Activated CD4-positive, alpha-beta memory T cell treated with anti-CD3 and anti-CD28 coated beads for 36 hours (primary cell): ENCODE measurements around the gene KRT8. TPM values are rescaled to one million over a fixed set of nuclear protein-coding genes. Genes with fewer than 3 reads are reported as not detected.
"Not testable (repeated sequence)": the region's sequence is repeated elsewhere in the genome, so short reads cannot be mapped to it uniquely, and the experiment has no call there.

Source experiments
- CTCF ChIA-PET: fragments of 350-600 bp; sonication (Branson Sonifier 250); formaldehyde crosslinking; loops from one replicate; lab custom pipeline; 2021; ENCODE audit warnings: antibody characterized with exemption, inconsistent platforms; lab: Charles Lee
- POLR2A ChIA-PET: fragments of 350-600 bp; sonication (Branson Sonifier 250); formaldehyde crosslinking; loops from one replicate; lab custom pipeline; 2021; ENCODE audit warnings: antibody characterized with exemption; lab: Charles Lee
- DNase-seq: peaks from one replicate; pipeline ENCODE4 v3.0.0-alpha.2; 2020
- H3K27ac Mint-ChIP-seq: one replicate; pipeline ENCODE4 v1.8.0; 2021; ENCODE audit warnings: mixed read lengths
- H3K27me3 Mint-ChIP-seq: one replicate; pipeline ENCODE4 v1.8.0; 2021; ENCODE audit warnings: mixed read lengths
- H3K36me3 Mint-ChIP-seq: one replicate; pipeline ENCODE4 v1.8.0; 2021; ENCODE audit warnings: mixed read lengths
- H3K4me1 Mint-ChIP-seq: one replicate; pipeline ENCODE4 v1.8.0; 2021; ENCODE audit warnings: low read depth, mixed read lengths
- H3K4me3 Mint-ChIP-seq: one replicate; pipeline ENCODE4 v1.8.0; 2021; ENCODE audit warnings: mild to moderate bottlenecking, mixed read lengths
- H3K9me3 Mint-ChIP-seq: one replicate; pipeline ENCODE4 v1.8.0; 2021; ENCODE audit warnings: mixed read lengths
- intact Hi-C: fragments of 100-400 bp; cut with micrococcal nuclease; formaldehyde crosslinking; loops from one replicate; pipeline ENCODE4 v1.15.1; 2023
- total RNA-seq, 2 experiments: library from RNA; stranded (reverse); gene quantifications; one replicate each; pipeline ENCODE4 v1.2.3, GENCODE V29; 2021

KRT8 gene
- total RNA-seq: under 1 TPM; 0.51 to 0.67 TPM

- H3K9me3 Mint-ChIP-seq, POLR2A ChIA-PET, H3K36me3 Mint-ChIP-seq, H3K27ac Mint-ChIP-seq, H3K4me1 Mint-ChIP-seq, intact Hi-C loops, DNase-seq, H3K27me3 Mint-ChIP-seq: not testable (repeated sequence)
- CTCF ChIA-PET: interaction anchor here (0.7 to 2.6 kb wide), 2 partner anchors 11 to 20 kb away, joined by 3 to 11 read pairs; no protein-coding TSS in a partner anchor
- peak within 1 kb of the TSS; percentile 61 for H3K4me3 Mint-ChIP-seq
These were observed at the start of gene KRT8 for GRCh38 chr12:52904509-52905300. Gene KRT8, minus strand, starts transcription at chr12:52905076. Its CDS starts 95 bp downstream, at chr12:52904981.

GRCh38 chr12:52953181-52953841 lies 48.4 kb upstream of the KRT8 start:
- Mint-ChIP-seq H3K27me3 (no peaks in the 10 kb centered on the region), H3K27ac (no peak overlapping the region), H3K36me3 (no peaks in the 10 kb centered on the region), H3K9me3 (no peaks in the 10 kb centered on the region), H3K4me3 (no peak overlapping the region), H3K4me1 (peaks cover 3% of the 10 kb centered on the region)
- ChIA-PET CTCF (no interaction called here), POLR2A (no interaction called here)
- DNase-seq: no peak
- intact Hi-C loops: no loop called here

- Mint-ChIP-seq H3K36me3 (no peaks in the 10 kb centered on the region), H3K4me1 (peaks cover 3% of the 10 kb centered on the region), H3K27ac (no peak overlapping the region), H3K9me3 (no peaks in the 10 kb centered on the region), H3K4me3 (no peak overlapping the region), H3K27me3 (no peaks in the 10 kb centered on the region)
- ChIA-PET POLR2A (no interaction called here), CTCF (interaction anchor here (1.0 to 3.7 kb wide), 5 partner anchors 13 to 82 kb away, joined by 3 to 37 read pairs (median 6); no protein-coding TSS in a partner anchor)
- peak; percentile 24 for DNase-seq
- intact Hi-C loops: no loop called here
These were observed 47.4 kb upstream of the KRT8 start for GRCh38 chr12:52952076-52952801.

GRCh38 chr12:52951640-52952039 lies 46.8 kb upstream of the KRT8 start:
- Mint-ChIP-seq H3K27ac (no peak overlapping the region), H3K36me3 (no peaks in the 10 kb centered on the region), H3K27me3 (no peaks in the 10 kb centered on the region), H3K4me3 (no peak overlapping the region), H3K9me3 (no peaks in the 10 kb centered on the region), H3K4me1 (peaks cover 3% of the 10 kb centered on the region)
- ChIA-PET POLR2A (no interaction called here), CTCF (interaction anchor here (1.0 to 3.7 kb wide), 5 partner anchors 12 to 81 kb away, joined by 3 to 37 read pairs (median 6); no protein-coding TSS in a partner anchor)
- intact Hi-C loops: no loop called here
- DNase-seq: no peak

GRCh38 chr12:52951126-52951525 lies 46.2 kb upstream of the KRT8 start:
- Mint-ChIP-seq H3K4me3 (no peak overlapping the region), H3K36me3 (no peaks in the 10 kb centered on the region), H3K27ac (no peak overlapping the region), H3K9me3 (no peaks in the 10 kb centered on the region), H3K27me3 (no peaks in the 10 kb centered on the region), H3K4me1 (peaks cover 3% of the 10 kb centered on the region)
- ChIA-PET POLR2A (no interaction called here), CTCF (interaction anchor here (1.0 to 3.7 kb wide), 5 partner anchors 12 to 81 kb away, joined by 3 to 37 read pairs (median 6); no protein-coding TSS in a partner anchor)
- intact Hi-C loops: no loop called here
- DNase-seq: no peak

- H3K36me3 Mint-ChIP-seq: no peaks in the 10 kb centered on the region
- H3K27ac Mint-ChIP-seq: no peak overlapping the region
- CTCF ChIA-PET: interaction anchor here (1.5 to 3.7 kb wide), 4 partner anchors 11 to 71 kb away, joined by 3 to 37 read pairs (median 8); no protein-coding TSS in a partner anchor
- no peaks in the 10 kb centered on the region for H3K27me3 Mint-ChIP-seq
- no peak overlapping the region for H3K4me3 Mint-ChIP-seq
- DNase-seq: no peak
- intact Hi-C loops: no loop called here
- POLR2A ChIA-PET: no interaction called here
- peaks cover 3% of the 10 kb centered on the region for H3K4me1 Mint-ChIP-seq
- H3K9me3 Mint-ChIP-seq: no peaks in the 10 kb centered on the region
These were observed 45.7 kb upstream of the KRT8 start for GRCh38 chr12:52950553-52950952.

- Mint-ChIP-seq H3K36me3 (no peaks in the 10 kb centered on the region), H3K27me3 (no peaks in the 10 kb centered on the region), H3K27ac (no peak overlapping the region), H3K9me3 (no peaks in the 10 kb centered on the region), H3K4me1 (peaks cover 3% of the 10 kb centered on the region), H3K4me3 (peak overlapping the region; percentile 61)
- DNase-seq: no peak
- intact Hi-C loops: no loop called here
- CTCF ChIA-PET: interaction anchor here (2.1 to 3.7 kb wide), 2 partner anchors 65 to 70 kb away, joined by 11 to 37 read pairs; no protein-coding TSS in a partner anchor
- POLR2A ChIA-PET: no interaction called here
These were observed 44.8 kb upstream of the KRT8 start for GRCh38 chr12:52949413-52950331.

GRCh38 chr12:52947738-52948423 lies 43.0 kb upstream of the KRT8 start:
- H3K4me1 Mint-ChIP-seq: peaks cover 3% of the 10 kb centered on the region
- H3K4me3 Mint-ChIP-seq: peak overlapping the region; percentile 80
- no peaks in the 10 kb centered on the region for H3K27me3 Mint-ChIP-seq
- CTCF ChIA-PET: no interaction called here
- POLR2A ChIA-PET: no interaction called here
- intact Hi-C loops: no loop called here
- DNase-seq: no peak
- no peaks in the 10 kb centered on the region for H3K9me3 Mint-ChIP-seq
- H3K27ac Mint-ChIP-seq: no peak overlapping the region
- no peaks in the 10 kb centered on the region for H3K36me3 Mint-ChIP-seq

- Mint-ChIP-seq H3K27me3 (no peaks in the 10 kb centered on the region), H3K4me1 (peaks cover 3% of the 10 kb centered on the region), H3K9me3 (no peaks in the 10 kb centered on the region), H3K4me3 (no peak overlapping the region), H3K27ac (no peak overlapping the region), H3K36me3 (no peaks in the 10 kb centered on the region)
- no peak for DNase-seq
- POLR2A ChIA-PET: no interaction called here
- intact Hi-C loops: no loop called here
- CTCF ChIA-PET: interaction anchor here (1.0 kb wide), 1 partner anchor 619 kb away, joined by 3 read pairs; no protein-coding TSS in a partner anchor
These were observed 42.1 kb upstream of the KRT8 start for GRCh38 chr12:52946797-52947547.

GRCh38 chr12:52946334-52946733 lies 41.5 kb upstream of the KRT8 start:
- no peaks in the 10 kb centered on the region for H3K27me3 Mint-ChIP-seq
- intact Hi-C loops: no loop called here
- H3K4me1 Mint-ChIP-seq: peaks cover 3% of the 10 kb centered on the region
- no peak overlapping the region for H3K27ac Mint-ChIP-seq
- H3K9me3 Mint-ChIP-seq: no peaks in the 10 kb centered on the region
- DNase-seq: no peak
- ChIA-PET POLR2A (no interaction called here), CTCF (interaction anchor here (1.0 to 1.7 kb wide), 2 partner anchors 66 to 619 kb away, joined by 3 to 4 read pairs; no protein-coding TSS in a partner anchor)
- no peak overlapping the region for H3K4me3 Mint-ChIP-seq
- no peaks in the 10 kb centered on the region for H3K36me3 Mint-ChIP-seq
